GM21390 (cell line): ENCODE data around the gene ATP5PD.
"Not testable (repeated sequence)": the region's sequence is repeated elsewhere in the genome, so short reads cannot be mapped to it uniquely, and the experiment has no call there.

Experiments used
- ATAC-seq: cut with Tn5 transposase; IDR thresholded peaks from one replicate; pipeline ENCODE4 v1.9.1; 2021; ENCODE audit not compliant: unreplicated experiment

ATP5PD gene

DNA sequence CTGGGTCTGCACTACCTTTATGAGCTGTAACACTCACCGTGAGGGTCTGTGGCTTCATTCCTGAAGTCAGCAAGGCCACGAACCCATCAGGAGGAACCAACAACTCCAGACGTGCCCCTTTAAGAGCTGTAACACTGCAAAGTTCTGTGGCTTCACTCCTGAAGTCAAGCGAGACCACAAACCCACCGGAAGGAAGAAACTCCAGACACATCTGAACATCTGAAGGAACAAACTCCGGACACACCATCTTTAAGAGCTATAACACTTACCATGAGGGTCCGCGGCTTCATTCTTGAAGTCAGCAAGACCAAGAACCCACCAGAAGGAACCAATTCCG lies 21.4 kb downstream of the ATP5PD start:
- ATAC-seq: not testable (repeated sequence)

- ATAC-seq: no peak
Measured at GRCh38 chr17:75024686-75025397, 21.9 kb downstream of the ATP5PD start.

- ATAC-seq: no peak
Measured at GRCh38 chr17:75020331-75021110, 26.2 kb downstream of the ATP5PD start.

- no peak for ATAC-seq
Measured at GRCh38 chr17:75019710-75020109, 27.1 kb downstream of the ATP5PD start.

DNA sequence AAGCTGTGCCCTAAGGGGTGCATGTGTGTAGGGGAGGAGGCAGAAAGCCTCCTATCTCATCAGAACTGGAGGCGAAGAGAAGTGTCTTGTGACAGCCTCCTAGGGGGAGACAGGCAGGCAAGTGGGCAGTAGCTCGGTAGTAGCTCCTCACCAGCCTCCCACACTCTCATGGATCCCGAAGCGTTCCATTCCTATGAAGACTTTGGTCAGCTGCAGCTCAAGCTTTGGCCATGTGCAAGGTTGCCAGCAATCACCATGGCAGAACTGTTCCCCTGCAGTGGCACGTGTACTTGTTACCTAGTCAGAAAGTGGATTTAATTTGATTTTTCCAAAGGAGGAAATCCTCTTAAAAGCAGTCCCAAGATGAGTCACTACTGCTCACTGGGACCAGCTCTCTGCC lies 27.6 kb downstream of the ATP5PD start:
- no peak for ATAC-seq

GRCh38 chr17:75013092-75013559 lies 33.6 kb downstream of the ATP5PD start:
- no peak for ATAC-seq

DNA sequence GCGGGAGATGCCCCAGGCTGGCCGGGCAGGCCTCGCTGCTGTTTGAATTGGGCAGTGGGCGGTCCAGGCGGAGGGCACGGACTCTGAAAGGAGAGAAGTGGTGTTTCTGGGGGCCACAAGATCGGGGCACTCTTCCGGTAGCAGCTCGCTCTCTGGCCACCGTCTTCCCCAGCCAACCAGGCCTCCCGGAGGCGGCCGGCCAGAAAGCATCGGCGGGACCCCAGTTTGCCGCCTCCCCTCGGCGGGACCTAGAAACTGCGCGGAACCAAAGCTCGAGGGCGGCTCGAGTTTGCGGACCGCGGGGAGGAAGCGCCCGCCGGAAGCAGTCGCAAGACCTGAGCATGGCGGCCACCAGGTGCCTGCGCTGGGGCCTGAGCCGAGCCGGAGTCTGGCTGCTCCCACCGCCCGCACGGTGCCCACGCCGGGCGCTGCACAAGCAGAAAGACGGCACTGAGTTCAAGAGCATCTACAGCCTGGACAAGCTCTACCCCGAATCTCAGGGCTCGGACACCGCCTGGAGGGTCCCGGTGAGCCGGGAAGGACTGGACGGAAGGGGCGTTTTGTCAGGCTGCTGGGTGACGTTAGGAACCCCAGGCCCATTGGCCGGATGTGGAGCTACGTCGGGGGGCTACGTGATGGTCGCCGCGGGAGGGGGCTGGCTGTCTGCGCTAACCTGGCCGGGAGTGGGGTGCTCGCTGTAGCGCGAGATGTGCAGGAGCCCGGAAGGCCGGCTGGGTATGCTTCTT lies 34.2 kb downstream of the ATP5PD start, which contains the start of gene MRPL58:
Gene MRPL58 (plus strand): TSS at position 325 of the 746 bp plus-strand sequence. CDS start 17 bp downstream, at position 342.
- peak; percentile 84 for ATAC-seq

DNA sequence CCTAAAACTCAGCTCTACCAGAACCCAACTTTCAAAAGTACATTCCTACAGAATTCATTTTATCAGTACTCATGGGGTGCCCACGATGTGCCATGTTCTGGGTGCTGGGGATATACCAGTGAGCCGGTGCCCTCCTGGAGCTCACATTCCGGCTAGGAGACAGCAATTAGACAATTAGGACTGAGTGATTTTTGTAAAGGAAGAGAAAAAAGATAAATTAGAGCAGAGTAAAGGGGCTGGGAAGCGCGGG lies 34.7 kb downstream of the ATP5PD start:
- ATAC-seq: no peak

DNA sequence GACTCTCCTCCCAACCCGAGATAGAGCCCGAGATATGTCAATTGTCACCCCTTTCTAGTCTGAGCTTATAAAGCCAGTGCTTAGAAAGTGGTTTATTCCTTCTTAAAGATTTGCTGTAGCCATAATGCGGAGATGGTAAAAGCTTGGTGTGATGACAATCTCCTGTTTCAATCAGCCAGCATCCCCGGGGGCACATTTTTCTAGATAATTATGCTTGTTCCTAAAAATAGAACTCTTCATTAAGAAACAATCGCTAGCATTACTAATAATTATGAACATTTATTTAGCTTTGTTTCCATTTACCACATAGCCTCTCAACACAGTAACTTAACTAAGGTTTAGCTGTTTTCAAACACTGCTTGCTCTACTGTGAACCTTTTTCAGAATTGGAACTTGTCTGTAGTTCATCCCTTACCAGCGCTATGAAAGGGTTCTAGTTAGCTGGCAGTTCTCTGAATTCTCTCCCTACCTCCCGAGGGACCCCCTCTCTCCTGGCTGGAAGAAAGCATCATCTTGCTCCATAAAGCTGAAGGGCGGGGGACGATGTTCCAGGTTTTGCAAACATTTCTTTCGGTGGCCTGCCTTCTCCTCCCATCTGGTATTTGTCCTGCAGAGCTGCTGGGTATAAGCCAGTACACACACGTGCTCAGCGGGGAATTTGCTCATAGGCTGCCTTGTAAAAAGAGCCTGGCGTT lies 35.2 kb downstream of the ATP5PD start:
- ATAC-seq: no peak

DNA sequence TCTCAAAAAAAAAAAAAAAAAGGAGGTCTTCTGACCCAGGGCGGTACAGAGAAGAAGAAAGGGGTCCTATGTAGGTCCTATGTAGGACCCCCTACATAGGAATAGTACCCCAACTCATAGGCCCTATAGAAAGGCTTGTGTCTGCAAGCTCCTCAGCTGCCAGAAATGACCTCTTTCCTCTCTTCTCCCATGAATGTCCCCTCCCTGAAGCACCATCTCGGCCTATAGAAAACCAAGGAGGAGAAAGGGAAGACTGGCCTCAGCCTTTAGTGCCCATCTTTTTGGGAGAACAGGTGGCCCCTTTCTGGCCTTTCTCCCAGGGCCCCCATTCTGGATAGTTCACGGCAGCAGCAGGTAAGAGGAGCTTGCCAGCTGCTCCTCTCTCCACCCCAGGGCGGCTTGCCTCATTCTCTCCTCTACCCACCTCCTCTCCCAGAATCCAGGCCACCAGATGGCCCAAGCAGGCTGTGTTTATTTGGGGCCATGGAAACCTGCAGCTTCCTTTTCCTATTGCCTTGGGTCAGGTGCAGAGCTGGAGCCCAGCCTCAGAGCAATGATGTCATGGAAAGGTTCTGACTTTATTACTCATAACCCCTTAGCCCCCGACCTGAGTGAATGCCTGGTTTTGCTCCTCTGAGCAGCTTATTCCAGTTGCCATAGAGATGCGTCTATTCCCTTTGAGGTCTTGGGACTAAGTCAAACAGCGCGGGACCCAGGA lies 35.9 kb downstream of the ATP5PD start:
- no peak for ATAC-seq

DNA sequence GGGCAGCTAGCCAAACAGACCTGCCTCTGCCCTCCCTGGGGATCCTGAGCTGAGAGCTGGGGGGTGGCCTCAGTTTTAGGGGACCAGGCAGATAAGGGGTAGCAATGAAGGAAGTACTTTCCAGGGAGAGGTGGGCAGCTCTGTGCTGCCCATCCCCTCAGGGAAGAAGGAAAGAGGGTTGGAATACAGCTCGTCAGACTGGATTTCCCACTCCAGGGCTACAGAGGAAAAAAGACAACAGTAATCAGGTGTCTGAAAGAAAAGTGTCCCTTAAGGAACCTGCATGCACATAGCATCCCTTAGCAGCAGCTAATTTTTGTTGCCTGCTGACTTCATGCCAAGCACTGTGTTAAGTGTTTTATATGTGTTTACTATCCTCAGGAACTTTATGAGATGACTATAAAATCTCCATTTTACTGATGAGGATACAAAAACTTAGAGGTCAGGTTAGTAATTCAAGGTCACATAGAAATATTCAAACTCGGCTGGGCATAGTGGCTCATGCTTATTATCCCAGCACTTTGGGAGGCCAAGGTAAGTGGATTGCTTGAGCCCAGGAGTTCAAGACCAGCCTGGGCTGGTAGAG lies 37.5 kb downstream of the ATP5PD start:
- no peak for ATAC-seq

GRCh38 chr17:75008373-75008772 lies 38.4 kb downstream of the ATP5PD start:
- no peak for ATAC-seq

- no peak for ATAC-seq
Measured at GRCh38 chr17:75006653-75007052, 40.1 kb downstream of the ATP5PD start.

- ATAC-seq: not testable (repeated sequence)
Measured at GRCh38 chr17:75006084-75006483, 40.7 kb downstream of the ATP5PD start.

DNA sequence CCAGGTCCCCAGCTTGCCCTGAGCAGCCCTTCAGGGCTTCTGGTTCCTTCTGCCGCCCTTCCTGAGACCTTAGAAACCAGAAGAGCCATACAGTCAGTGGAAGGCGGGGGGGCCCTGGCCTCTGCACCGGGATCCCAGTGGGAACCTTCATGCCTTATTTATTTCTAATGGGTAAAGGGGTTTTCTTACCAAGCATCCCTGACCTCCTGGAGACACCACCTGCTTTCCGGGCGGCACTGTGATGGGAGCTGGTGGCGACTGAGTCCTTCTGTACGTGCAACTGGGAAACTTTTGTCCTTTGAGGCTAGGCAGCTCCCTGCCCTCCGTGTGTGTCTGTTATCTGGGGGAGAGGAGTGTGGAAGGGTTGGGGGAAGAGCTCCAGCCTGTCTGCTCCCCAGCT lies 41.5 kb downstream of the ATP5PD start:
- no peak for ATAC-seq

- no peak for ATAC-seq
Measured at GRCh38 chr17:75004371-75004770, 42.4 kb downstream of the ATP5PD start.

GRCh38 chr17:75003957-75004355 lies 42.8 kb downstream of the ATP5PD start:
- ATAC-seq: no peak

GRCh38 chr17:75003070-75003956 lies 43.5 kb downstream of the ATP5PD start:
- no peak for ATAC-seq
